HepG2 (cell line): ENCODE results near the gene ABHD1. TPM values are rescaled to one million over a fixed set of nuclear protein-coding genes. Genes with fewer than 3 reads are reported as not detected.

Experiments used
- CHD2 ChIP-seq: IDR thresholded peaks from 2 replicates; pipeline ENCODE4 v1.6.1; 2011; ENCODE audit warnings: low read depth, low read length, improper control_type of control experiment
- HDAC1 ChIP-seq: sonication (generic); formaldehyde crosslinking; IDR thresholded peaks from 2 replicates; pipeline ENCODE4 v1.5.1; 2020; ENCODE audit warnings: mild to moderate bottlenecking, missing genetic modification reagents
- KDM3A ChIP-seq: IDR thresholded peaks from 2 replicates; pipeline ENCODE4 v1.6.1; 2018; ENCODE audit warnings: low read depth, missing compliant biosample characterization
- MXD4 ChIP-seq: IDR thresholded peaks from 2 replicates; pipeline ENCODE4 v1.6.1; 2016; ENCODE audit warnings: mild to moderate bottlenecking, missing biosample characterization, missing genetic modification reagents
- RXRB ChIP-seq: IDR thresholded peaks from 2 replicates; pipeline ENCODE4 v1.6.1; 2016; ENCODE audit warnings: borderline replicate concordance, missing genetic modification reagents, missing compliant biosample characterization
- SRSF1 ChIP-seq: fragments of 200-400 bp; formaldehyde crosslinking; optimal IDR thresholded peaks from 2 replicates; pipeline ENCODE3; 2017; ENCODE audit warnings: mild to moderate bottlenecking, low read depth, low read length, moderate library complexity
- STAT5B ChIP-seq: sonication (generic); formaldehyde crosslinking; IDR thresholded peaks from 2 replicates; pipeline ENCODE4 v1.4.0; 2020; ENCODE audit warnings: missing genetic modification reagents
- TCF12 ChIP-seq, 2 experiments: fragments of 450-650 bp in 1 of 2; sonication (generic) in 1 of 2; formaldehyde crosslinking in 1 of 2; IDR thresholded peaks; 2 replicates each; pipeline versions ENCODE4 v1.6.1 to v1.8.0; 2017 to 2022; ENCODE audit warnings: antibody characterized with exemption in 1 of 2, mild to moderate bottlenecking in 1 of 2, missing genetic modification reagents in 1 of 2, moderate library complexity in 1 of 2
- ZNF274 ChIP-seq: sonication (generic); formaldehyde crosslinking; IDR thresholded peaks from 2 replicates; pipeline ENCODE4 v1.5.1; 2020; ENCODE audit warnings: mild to moderate bottlenecking, missing genetic modification reagents
- ZNF30 ChIP-seq: sonication (generic); formaldehyde crosslinking; IDR thresholded peaks from 2 replicates; pipeline ENCODE4 v1.5.0; 2020; ENCODE audit warnings: mild to moderate bottlenecking, missing genetic modification reagents
- ZNF564 ChIP-seq: sonication (generic); formaldehyde crosslinking; IDR thresholded peaks from 2 replicates; pipeline ENCODE4 v1.8.1; 2023; ENCODE audit warnings: mild to moderate bottlenecking, missing genetic modification reagents
- polyA plus RNA-seq, 8 experiments: library from polyadenylated mRNA; depleted of rRNA in 3 of 8; stranded (reverse) in 7 of 8; unstranded in 1 of 8; fragments of >200 nt; fragmentation: Illumina TruSeq in 4 of 8; extraction: Trizol in 4 of 8; gene quantifications; 2 replicates each; pipeline versions ENCODE4 v1.2.1 to v1.2.3, GENCODE V29; 2011 to 2016; ENCODE audit warnings: low read depth in 4 of 8, missing spikeins in 1 of 8, mixed read lengths in 1 of 8; ENCODE audit not compliant: insufficient read depth in 1 of 8
- total RNA-seq, 5 experiments: library from RNA; depleted of rRNA; stranded (reverse); fragments of >200 nt; fragmentation: Illumina TruSeq; extraction: Trizol; gene quantifications; 2 replicates each; pipeline ENCODE4 v1.2.3, GENCODE V29; 2016; ENCODE audit warnings: low read depth in 1 of 5
- TF ChIP-seq, protein P1 (sequence below): IDR thresholded peaks from 2 replicates; pipeline ENCODE4 v1.6.1; 2012; ENCODE audit warnings: low read depth, low read length, improper control_type of control experiment
- TF ChIP-seq, protein P2 (sequence below): sonication (generic); formaldehyde crosslinking; IDR thresholded peaks from 2 replicates; pipeline ENCODE4 v1.4.0; 2020; ENCODE audit warnings: missing genetic modification reagents
- TF ChIP-seq, protein P3 (sequence below): sonication (generic); formaldehyde crosslinking; IDR thresholded peaks from 2 replicates; pipeline ENCODE4 v1.4.0; 2020; ENCODE audit warnings: missing genetic modification reagents
- TF ChIP-seq, protein P4 (sequence below): sonication (generic); formaldehyde crosslinking; IDR thresholded peaks from 2 replicates; pipeline ENCODE4; 2020; ENCODE audit warnings: missing genetic modification reagents, mild to moderate bottlenecking, borderline replicate concordance
- TF ChIP-seq, protein P5 (sequence below): sonication (generic); formaldehyde crosslinking; IDR thresholded peaks from 2 replicates; pipeline ENCODE4 v1.4.0; 2020; ENCODE audit warnings: missing genetic modification reagents

The ABHD1 gene
- total and polyA plus RNA-seq, 2 of the 13 experiments (the other 11 are each of a cell fraction or from before 2014, with no cell fraction given) = 0.04 to 0.81 TPM

DNA sequence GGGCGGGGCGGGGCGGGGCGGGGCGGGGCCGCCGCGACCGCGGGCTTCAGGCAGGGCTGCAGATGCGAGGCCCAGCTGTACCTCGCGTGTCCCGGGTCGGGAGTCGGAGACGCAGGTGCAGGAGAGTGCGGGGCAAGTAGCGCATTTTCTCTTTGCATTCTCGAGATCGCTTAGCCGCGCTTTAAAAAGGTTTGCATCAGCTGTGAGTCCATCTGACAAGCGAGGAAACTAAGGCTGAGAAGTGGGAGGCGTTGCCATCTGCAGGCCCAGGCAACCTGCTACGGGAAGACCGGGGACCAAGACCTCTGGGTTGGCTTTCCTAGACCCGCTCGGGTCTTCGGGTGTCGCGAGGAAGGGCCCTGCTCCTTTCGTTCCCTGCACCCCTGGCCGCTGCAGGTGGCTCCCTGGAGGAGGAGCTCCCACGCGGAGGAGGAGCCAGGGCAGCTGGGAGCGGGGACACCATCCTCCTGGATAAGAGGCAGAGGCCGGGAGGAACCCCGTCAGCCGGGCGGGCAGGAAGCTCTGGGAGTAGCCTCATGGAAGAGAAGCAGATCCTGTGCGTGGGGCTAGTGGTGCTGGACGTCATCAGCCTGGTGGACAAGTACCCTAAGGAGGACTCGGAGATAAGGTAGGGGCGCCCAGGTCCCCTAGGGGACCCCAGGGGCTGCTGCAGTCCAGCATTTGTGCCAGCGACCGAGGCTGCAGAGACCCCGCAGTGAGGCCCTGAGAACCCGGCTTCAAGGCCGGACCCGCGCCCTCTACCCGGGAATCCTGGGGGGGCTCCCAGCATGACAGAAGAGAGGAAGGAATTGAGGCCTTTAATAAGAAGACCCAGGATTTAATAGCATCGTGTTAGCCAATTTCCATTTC lies 36.7 kb upstream of the ABHD1 start, which contains the start of gene KHK (continued):
- no peak for TF ChIP-seq TCF12 (IDR thresholded peaks at IDR 0.05)
- TF ChIP-seq TCF12 (CRISPR knock-in tag; IDR thresholded peaks at IDR 0.05) = peak; percentile 76; the same call in 1 of the 2 replicates
- TF ChIP-seq, protein P1, sequence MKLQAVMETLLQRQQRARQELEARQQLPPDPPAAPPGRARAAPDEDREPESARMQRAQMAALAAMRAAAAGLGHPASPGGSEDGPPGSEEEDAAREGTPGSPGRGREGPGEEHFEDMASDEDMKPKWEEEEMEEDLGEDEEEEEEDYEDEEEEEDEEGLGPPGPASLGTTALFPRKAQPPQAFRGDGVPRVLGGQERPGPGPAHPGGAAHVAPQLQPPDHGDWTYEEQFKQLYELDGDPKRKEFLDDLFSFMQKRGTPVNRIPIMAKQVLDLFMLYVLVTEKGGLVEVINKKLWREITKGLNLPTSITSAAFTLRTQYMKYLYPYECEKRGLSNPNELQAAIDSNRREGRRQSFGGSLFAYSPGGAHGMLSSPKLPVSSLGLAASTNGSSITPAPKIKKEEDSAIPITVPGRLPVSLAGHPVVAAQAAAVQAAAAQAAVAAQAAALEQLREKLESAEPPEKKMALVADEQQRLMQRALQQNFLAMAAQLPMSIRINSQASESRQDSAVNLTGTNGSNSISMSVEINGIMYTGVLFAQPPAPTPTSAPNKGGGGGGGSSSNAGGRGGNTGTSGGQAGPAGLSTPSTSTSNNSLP = no peak
- peak; percentile 77 for TF ChIP-seq SRSF1
- TF ChIP-seq CHD2 = 0 out of 2 replicates have a peak, but pooled peaks have one; percentile 20
- 0 out of 2 replicates have a peak, but pooled peaks have one; percentile 23 for TF ChIP-seq KDM3A (CRISPR knock-in tag)
- TF ChIP-seq ZNF274 (CRISPR knock-in tag) = peak; percentile 31; the same call in 1 of the 2 replicates
- TF ChIP-seq, protein P2, sequence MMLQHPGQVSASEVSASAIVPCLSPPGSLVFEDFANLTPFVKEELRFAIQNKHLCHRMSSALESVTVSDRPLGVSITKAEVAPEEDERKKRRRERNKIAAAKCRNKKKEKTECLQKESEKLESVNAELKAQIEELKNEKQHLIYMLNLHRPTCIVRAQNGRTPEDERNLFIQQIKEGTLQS = peak; percentile 5; the same call in 1 of the 2 replicates
- TF ChIP-seq MXD4 = peak; percentile 46
- TF ChIP-seq, protein P3, sequence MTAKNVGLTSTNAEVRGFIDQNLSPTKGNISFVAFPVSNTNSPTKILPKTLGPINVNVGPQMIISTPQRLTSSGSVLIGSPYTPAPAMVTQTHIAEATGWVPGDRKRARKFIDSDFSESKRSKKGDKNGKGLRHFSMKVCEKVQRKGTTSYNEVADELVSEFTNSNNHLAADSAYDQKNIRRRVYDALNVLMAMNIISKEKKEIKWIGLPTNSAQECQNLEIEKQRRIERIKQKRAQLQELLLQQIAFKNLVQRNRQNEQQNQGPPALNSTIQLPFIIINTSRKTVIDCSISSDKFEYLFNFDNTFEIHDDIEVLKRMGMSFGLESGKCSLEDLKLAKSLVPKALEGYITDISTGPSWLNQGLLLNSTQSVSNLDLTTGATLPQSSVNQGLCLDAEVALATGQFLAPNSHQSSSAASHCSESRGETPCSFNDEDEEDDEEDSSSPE (CRISPR knock-in tag) = peak; percentile 10; the same call in 1 of the 2 replicates
- TF ChIP-seq, protein P4, sequence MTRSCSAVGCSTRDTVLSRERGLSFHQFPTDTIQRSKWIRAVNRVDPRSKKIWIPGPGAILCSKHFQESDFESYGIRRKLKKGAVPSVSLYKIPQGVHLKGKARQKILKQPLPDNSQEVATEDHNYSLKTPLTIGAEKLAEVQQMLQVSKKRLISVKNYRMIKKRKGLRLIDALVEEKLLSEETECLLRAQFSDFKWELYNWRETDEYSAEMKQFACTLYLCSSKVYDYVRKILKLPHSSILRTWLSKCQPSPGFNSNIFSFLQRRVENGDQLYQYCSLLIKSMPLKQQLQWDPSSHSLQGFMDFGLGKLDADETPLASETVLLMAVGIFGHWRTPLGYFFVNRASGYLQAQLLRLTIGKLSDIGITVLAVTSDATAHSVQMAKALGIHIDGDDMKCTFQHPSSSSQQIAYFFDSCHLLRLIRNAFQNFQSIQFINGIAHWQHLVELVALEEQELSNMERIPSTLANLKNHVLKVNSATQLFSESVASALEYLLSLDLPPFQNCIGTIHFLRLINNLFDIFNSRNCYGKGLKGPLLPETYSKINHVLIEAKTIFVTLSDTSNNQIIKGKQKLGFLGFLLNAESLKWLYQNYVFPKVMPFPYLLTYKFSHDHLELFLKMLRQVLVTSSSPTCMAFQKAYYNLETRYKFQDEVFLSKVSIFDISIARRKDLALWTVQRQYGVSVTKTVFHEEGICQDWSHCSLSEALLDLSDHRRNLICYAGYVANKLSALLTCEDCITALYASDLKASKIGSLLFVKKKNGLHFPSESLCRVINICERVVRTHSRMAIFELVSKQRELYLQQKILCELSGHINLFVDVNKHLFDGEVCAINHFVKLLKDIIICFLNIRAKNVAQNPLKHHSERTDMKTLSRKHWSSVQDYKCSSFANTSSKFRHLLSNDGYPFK (CRISPR knock-in tag) = peak; percentile 59; the same call in 1 of the 2 replicates
- TF ChIP-seq ZNF564 = peak; percentile 69; the same call in 1 of the 2 replicates
- TF ChIP-seq RXRB = no peak
- peak; percentile 73 for TF ChIP-seq HDAC1 (CRISPR knock-in tag)
- TF ChIP-seq ZNF30 (CRISPR knock-in tag) = no peak
- 0 out of 2 replicates have a peak, but pooled peaks have one; percentile 5 for TF ChIP-seq STAT5B (CRISPR knock-in tag)
- TF ChIP-seq, protein P5, sequence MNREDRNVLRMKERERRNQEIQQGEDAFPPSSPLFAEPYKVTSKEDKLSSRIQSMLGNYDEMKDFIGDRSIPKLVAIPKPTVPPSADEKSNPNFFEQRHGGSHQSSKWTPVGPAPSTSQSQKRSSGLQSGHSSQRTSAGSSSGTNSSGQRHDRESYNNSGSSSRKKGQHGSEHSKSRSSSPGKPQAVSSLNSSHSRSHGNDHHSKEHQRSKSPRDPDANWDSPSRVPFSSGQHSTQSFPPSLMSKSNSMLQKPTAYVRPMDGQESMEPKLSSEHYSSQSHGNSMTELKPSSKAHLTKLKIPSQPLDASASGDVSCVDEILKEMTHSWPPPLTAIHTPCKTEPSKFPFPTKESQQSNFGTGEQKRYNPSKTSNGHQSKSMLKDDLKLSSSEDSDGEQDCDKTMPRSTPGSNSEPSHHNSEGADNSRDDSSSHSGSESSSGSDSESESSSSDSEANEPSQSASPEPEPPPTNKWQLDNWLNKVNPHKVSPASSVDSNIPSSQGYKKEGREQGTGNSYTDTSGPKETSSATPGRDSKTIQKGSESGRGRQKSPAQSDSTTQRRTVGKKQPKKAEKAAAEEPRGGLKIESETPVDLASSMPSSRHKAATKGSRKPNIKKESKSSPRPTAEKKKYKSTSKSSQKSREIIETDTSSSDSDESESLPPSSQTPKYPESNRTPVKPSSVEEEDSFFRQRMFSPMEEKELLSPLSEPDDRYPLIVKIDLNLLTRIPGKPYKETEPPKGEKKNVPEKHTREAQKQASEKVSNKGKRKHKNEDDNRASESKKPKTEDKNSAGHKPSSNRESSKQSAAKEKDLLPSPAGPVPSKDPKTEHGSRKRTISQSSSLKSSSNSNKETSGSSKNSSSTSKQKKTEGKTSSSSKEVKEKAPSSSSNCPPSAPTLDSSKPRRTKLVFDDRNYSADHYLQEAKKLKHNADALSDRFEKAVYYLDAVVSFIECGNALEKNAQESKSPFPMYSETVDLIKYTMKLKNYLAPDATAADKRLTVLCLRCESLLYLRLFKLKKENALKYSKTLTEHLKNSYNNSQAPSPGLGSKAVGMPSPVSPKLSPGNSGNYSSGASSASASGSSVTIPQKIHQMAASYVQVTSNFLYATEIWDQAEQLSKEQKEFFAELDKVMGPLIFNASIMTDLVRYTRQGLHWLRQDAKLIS (CRISPR knock-in tag) = 0 out of 2 replicates have a peak, but pooled peaks have one; percentile 24
